Aorta (tissue), 5 donors: Measurements from ENCODE around the gene MBNL1. TPM values are rescaled to one million over a fixed set of nuclear protein-coding genes. Genes with fewer than 3 reads are reported as not detected.
A peak's percentile ranks its signal among the peaks of the same experiment; 100 is the strongest.
"Not testable (repeated sequence)": the region's sequence is repeated elsewhere in the genome, so short reads cannot be mapped to it uniquely, and the experiment has no call there.

Experiments
- ATAC-seq: fragments of 200-7000 bp; cut with Tn5 transposase; one replicate; pipeline ENCODE4 v1.9.1; 2022; ENCODE audit warnings: moderate library complexity; ENCODE audit not compliant: low FRiP score
- DNase-seq, 2 donors: peaks; one replicate each; pipeline ENCODE4 v3.0.0-alpha.2; 2020
- H3K27ac ChIP-seq, 2 donors: one replicate each; pipeline ENCODE4 v1.5.1; 2013; ENCODE audit warnings: low read length in 2 of 2, mild to moderate bottlenecking in 2 of 2, moderate library complexity in 2 of 2, control low read depth in 1 of 2, inconsistent platforms in 1 of 2, low read depth in 1 of 2
- H3K27me3 ChIP-seq, 2 donors: one replicate each; pipeline ENCODE4 v1.6.1; 2013; ENCODE audit warnings: control low read depth in 1 of 2, low read length in 1 of 2, mild to moderate bottlenecking in 1 of 2, moderate library complexity in 1 of 2; ENCODE audit not compliant: insufficient read depth in 2 of 2, control insufficient read depth in 1 of 2
- H3K36me3 ChIP-seq, 2 donors: one replicate each; pipeline ENCODE4 v1.6.1; 2013; ENCODE audit warnings: control low read depth in 1 of 2, low read length in 1 of 2, mild to moderate bottlenecking in 1 of 2; ENCODE audit not compliant: insufficient read depth in 2 of 2, control insufficient read depth in 1 of 2
- H3K4me1 ChIP-seq, 2 donors: one replicate each; pipeline ENCODE4 v1.6.1; 2013; ENCODE audit warnings: low read length in 2 of 2, control low read depth in 1 of 2, mild to moderate bottlenecking in 1 of 2, moderate library complexity in 1 of 2; ENCODE audit not compliant: insufficient read depth in 2 of 2, control insufficient read depth in 1 of 2
- H3K4me3 ChIP-seq, 2 donors: one replicate each; pipeline ENCODE4 v1.5.1; 2013; ENCODE audit warnings: low read length in 2 of 2, control low read depth in 1 of 2, mild to moderate bottlenecking in 1 of 2
- H3K9me3 ChIP-seq: one replicate; pipeline ENCODE4 v1.6.1; 2013; ENCODE audit warnings: mild to moderate bottlenecking, low read length; ENCODE audit not compliant: control insufficient read depth
- WGBS, 2 donors: extraction: QIAGEN DNeasy Blood & Tissue Kit; methylation state at CpG; one replicate each; pipeline ENCODE4 v1.1.7; 2013; 5-methylcytosine and 5-hydroxymethylcytosine counted together
- intact Hi-C, 2 donors: fragments of 100-400 bp; cut with DNase I; formaldehyde crosslinking; loops; one replicate each; pipeline versions ENCODE4 v1.14.2 to v1.15.0; 2022
- polyA plus RNA-seq, 2 donors: library from polyadenylated mRNA; stranded (reverse); fragments of 200-250 nt; gene quantifications; one replicate each; pipeline ENCODE4 v1.2.3, GENCODE V29; 2013
- total RNA-seq, 2 donors: library from RNA; stranded (reverse); fragmentation: NEBNext Ultra II Directional; extraction: Animal tissue kit (Norgen Biotek cat#: 25700); gene quantifications; one replicate each; pipeline ENCODE4 v1.2.1, GENCODE V29; 2021
- donor health status: healthy with polysubstance abuse.
- donor health status: Bipolar disorder and iron deficiency.
- donor health status: DM: no; HTN: no; CAD: no.
- donor health status: DM: no; HTN: no; CAD: no.
- donor health status: DM: yes; HTN: yes; CAD: no.

MBNL1 gene
- total and polyA plus RNA-seq, 4 donors: 141 to 689 (median 334) TPM

DNA sequence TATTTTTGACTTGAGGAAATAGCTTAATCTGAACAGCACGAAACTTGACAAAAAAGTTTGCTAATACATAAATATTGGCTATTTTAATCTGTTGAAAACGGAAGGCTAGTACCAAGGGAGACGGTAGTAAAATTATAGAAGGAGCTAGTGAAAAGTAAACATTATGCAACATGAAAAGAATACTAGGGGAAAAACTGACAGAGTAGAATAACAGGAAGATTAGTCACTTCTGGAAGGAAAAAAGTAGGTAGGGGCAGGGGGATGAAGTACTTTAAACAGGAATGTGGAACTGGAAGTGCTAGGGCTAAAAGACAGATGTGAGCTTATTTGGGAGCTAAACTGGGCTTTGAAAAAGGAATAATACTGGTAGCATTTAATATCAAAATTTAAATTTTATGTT, 60.1 kb downstream of the MBNL1 start:
- H3K4me3 ChIP-seq: no peak overlapping the region
- H3K27ac ChIP-seq: no peak overlapping the region

DNA sequence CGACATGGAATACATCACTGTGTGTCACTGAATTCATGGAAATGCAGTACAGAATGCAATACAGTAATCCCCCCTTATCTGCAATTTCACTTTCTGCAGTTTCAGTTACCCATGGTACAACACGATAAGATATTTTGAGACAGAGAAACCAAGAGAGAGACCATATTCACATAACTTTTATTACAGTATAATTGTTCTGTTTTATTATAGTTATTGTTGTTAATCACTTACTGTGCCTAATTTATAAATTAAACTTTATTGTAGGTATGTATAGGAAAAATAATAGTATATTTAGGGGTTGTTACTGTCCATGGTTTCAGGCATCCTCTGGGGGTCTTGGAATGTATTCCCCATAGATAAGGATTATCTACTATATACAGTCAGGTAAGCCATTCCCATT, 61.8 kb downstream of the MBNL1 start:
- WGBS, 2 donors: 32 to 34% methylated on average over 2 of the region's 2 CpGs
- no peaks in the 10 kb centered on the region for H3K27me3 ChIP-seq
- intact Hi-C loops: loop anchor here (5.0 to 10.0 kb wide), 3 partner anchors 54 to 133 kb away; no protein-coding TSS in a partner anchor
- H3K36me3 ChIP-seq: peaks cover 0 to 3% of the 10 kb centered on the region in 2 donors
- H3K9me3 ChIP-seq: no peaks in the 10 kb centered on the region
- H3K4me3 ChIP-seq: no peak overlapping the region
- peak overlapping the region in 1 of 2 donors; percentile 95 for H3K27ac ChIP-seq
- no peak for ATAC-seq
- H3K4me1 ChIP-seq: peaks cover 0 to 2% of the 10 kb centered on the region in 2 donors
- DNase-seq: no peak

More for the DNA sequence above, 60.1 kb downstream of the MBNL1 start:
- peaks cover 0 to 4% of the 10 kb centered on the region in 2 donors for H3K4me1 ChIP-seq
- no peak for DNase-seq
- H3K27me3 ChIP-seq: no peaks in the 10 kb centered on the region
- WGBS, 2 donors: 2 to 3% methylated on average over 3 of the region's 3 CpGs
- intact Hi-C loops: loop anchor here in 1 of 2 donors (10.0 kb wide), 1 partner anchor 54 kb away; no protein-coding TSS in a partner anchor
- no peaks in the 10 kb centered on the region for H3K36me3 ChIP-seq
- ATAC-seq: peak; percentile 39
- H3K9me3 ChIP-seq: no peaks in the 10 kb centered on the region

DNA sequence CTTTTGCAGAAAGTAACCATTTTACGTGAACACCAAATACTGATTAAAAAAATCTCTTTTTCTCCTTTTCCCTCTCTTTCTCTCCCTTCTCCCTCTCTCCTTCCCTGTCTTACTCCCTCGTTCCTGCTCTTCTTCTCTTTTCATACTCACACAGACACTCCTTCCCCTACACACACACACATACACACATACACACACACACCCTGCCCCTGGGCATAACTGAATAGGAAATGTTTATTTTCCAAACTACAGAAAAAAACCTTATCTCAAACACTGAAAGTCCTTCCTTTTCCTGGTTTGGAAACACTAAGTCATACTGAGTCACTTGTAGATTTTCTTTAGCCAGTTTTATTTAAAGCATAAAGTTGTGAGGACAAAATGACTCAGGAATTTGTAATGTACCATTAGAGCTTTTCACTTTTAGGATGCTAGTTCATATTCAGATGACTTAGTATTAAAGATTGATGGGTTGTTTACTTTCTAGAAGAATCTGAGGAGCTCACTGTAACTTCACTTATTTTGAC, 62.4 kb downstream of the MBNL1 start:
- Histone ChIP-seq H3K36me3 (peaks cover 0 to 3% of the 10 kb centered on the region in 2 donors), H3K27me3 (no peaks in the 10 kb centered on the region), H3K27ac (peak overlapping the region; percentile 54 to 95), H3K4me3 (no peak overlapping the region), H3K9me3 (no peaks in the 10 kb centered on the region), H3K4me1 (peaks cover 2% of the 10 kb centered on the region in 2 donors)
- ATAC-seq: peak; percentile 80
- 1 to 5% methylated on average over 2 of the region's 2 CpGs for WGBS, 2 donors
- intact Hi-C loops: loop anchor here (5.0 to 10.0 kb wide), 3 partner anchors 54 to 134 kb away; no protein-coding TSS in a partner anchor
- peak in 1 of 2 donors; percentile 43 for DNase-seq

DNA sequence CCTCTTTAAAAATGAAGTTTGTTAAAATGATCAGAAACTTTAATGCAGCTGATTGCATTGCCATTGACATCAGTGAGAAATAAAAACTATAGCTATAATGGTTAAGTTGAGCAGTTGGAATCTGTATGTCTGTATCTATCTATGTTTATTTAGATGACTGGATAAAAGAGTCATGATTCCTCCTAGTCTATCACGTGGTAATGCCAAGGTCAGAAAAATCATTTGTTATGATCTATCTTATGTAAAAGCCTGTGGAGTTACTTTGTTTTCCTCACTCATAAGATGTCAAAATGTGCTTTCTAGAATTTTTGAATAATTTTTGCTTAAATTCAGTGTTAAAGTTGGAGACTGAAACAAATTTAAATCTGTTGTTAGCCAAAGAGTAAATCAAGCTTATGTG, 63.3 kb downstream of the MBNL1 start:
- no peak overlapping the region for H3K4me3 ChIP-seq
- H3K27ac ChIP-seq: peak overlapping the region; percentile 39 to 94
- H3K4me1 ChIP-seq: peaks cover 2% of the 10 kb centered on the region in 2 donors
- ATAC-seq: no peak
- WGBS, 2 donors: 8 to 19% methylated on average over 1 of the region's 1 CpG
- DNase-seq: no peak
- intact Hi-C loops: loop anchor here (5.0 to 10.0 kb wide), 3 partner anchors 53 to 135 kb away; no protein-coding TSS in a partner anchor
- no peaks in the 10 kb centered on the region for H3K9me3 ChIP-seq
- H3K36me3 ChIP-seq: peaks cover 0 to 3% of the 10 kb centered on the region in 2 donors
- H3K27me3 ChIP-seq: no peaks in the 10 kb centered on the region

DNA sequence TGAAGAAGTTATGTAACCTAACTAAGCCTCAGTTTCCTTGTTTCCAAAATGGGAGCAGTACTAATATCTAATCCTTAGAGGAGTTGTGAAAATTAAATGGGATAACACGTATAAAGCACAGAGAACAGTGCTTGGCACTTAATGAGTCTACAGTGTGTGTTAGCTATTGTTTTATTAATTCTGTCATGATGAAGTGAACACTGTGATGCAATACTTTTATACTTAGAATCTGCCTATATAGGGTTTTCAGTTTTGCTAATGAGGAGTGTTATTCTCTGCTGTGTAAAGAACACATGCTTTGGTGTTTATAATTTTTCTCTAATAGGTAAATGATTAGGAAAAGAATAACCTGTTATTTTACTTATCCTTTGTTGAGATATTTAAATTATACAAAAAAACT, 65.2 kb downstream of the MBNL1 start:
- intact Hi-C loops: loop anchor here (5.0 to 10.0 kb wide), 3 partner anchors 51 to 137 kb away; no protein-coding TSS in a partner anchor
- 0 to 26% methylated on average over 1 of the region's 1 CpG for WGBS, 2 donors
- H3K27me3 ChIP-seq: no peaks in the 10 kb centered on the region
- no peak for DNase-seq
- no peaks in the 10 kb centered on the region for H3K9me3 ChIP-seq
- H3K36me3 ChIP-seq: peaks cover 0 to 3% of the 10 kb centered on the region in 2 donors
- no peak for ATAC-seq
- peaks cover 2% of the 10 kb centered on the region in 2 donors for H3K4me1 ChIP-seq
- no peak overlapping the region for H3K4me3 ChIP-seq
- peak overlapping the region in 1 of 2 donors; percentile 57 for H3K27ac ChIP-seq

DNA sequence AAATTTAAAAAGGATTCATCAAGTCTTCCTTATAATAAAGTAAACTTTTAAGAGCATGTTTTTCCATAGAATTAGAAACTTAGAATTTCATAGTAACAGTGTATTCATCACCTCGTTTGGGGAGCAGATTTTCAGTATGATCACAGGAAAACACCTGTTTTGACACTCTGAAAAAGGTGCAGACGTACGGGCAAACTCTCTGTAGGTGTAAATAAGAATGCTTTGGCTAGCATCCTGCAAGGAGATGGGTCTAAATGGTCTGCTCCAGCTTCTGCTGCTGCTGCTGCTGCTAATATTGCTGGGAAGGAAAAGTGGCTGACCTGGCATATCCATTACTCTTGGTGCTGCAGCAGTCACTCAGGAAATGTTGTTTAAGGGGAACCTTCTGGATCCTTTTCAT, 66.0 kb downstream of the MBNL1 start:
- Histone ChIP-seq H3K9me3 (no peaks in the 10 kb centered on the region), H3K4me3 (peak overlapping the region in 1 of 2 donors; percentile 34), H3K36me3 (peaks cover 0 to 3% of the 10 kb centered on the region in 2 donors), H3K27me3 (no peaks in the 10 kb centered on the region), H3K4me1 (peaks cover 2% of the 10 kb centered on the region in 2 donors), H3K27ac (peak overlapping the region in 1 of 2 donors; percentile 84)
- intact Hi-C loops: loop anchor here (5.0 to 10.0 kb wide), 3 partner anchors 50 to 137 kb away; no protein-coding TSS in a partner anchor
- no peak for DNase-seq
- ATAC-seq: no peak
- WGBS, 2 donors: 59 to 68% methylated on average over 3 of the region's 3 CpGs

DNA sequence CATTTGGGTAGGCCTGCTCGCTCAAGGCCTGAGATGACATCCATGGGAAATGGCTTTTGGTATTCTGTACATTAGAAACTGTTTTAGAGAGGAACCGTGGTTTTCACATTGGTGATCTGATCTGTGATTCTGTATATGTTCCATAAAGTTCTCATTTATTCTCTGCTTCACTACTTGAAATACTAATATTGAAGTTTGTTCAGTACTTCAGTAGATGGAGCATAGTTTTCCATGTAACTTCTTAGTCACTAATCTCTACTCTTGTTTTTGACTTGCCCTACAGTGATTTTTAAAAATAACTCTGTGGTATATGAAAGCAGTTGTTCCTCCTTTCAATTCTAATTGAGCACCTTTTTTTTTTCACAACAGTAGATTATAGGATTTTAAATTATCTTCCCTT, 66.5 kb downstream of the MBNL1 start:
- Histone ChIP-seq H3K9me3 (no peaks in the 10 kb centered on the region), H3K4me1 (peaks cover 0 to 2% of the 10 kb centered on the region in 2 donors), H3K27me3 (no peaks in the 10 kb centered on the region), H3K27ac (peak overlapping the region in 1 of 2 donors; percentile 84), H3K4me3 (no peak overlapping the region), H3K36me3 (peaks cover 0 to 3% of the 10 kb centered on the region in 2 donors)
- DNase-seq (no peak), ATAC-seq (no peak)
- 89 to 94% methylated on average over 2 of the region's 2 CpGs for WGBS, 2 donors
- intact Hi-C loops: loop anchor here (10.0 kb wide), 2 partner anchors 50 to 110 kb away; no protein-coding TSS in a partner anchor

DNA sequence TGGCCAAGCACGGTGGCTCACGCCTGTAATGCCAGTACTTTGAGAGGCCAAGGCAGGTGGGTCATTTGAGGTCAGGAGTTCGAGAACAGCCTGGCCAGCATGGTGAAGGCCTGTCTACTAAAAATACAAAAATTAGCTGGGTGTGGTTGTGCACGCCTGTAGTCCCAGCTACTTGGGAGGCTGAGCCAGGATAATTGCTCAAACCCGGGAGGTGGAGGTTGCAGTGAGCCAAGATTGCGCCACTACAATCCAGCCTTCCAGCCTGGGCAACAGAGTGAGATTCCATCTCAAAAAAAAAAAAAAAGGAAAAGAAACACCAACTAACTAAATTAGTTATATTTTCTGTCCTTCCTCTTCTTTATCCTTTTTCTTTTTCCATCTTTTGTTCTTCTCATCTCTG, 68.6 kb downstream of the MBNL1 start:
- not testable (repeated sequence) for H3K27ac ChIP-seq

More for the DNA sequence above, 68.6 kb downstream of the MBNL1 start:
- not testable (repeated sequence) for H3K4me1 ChIP-seq, H3K4me3 ChIP-seq, H3K27me3 ChIP-seq, H3K36me3 ChIP-seq, H3K9me3 ChIP-seq, ATAC-seq
- intact Hi-C loops: loop anchor here (10.0 kb wide), 2 partner anchors 47 to 107 kb away; no protein-coding TSS in a partner anchor
- peak in 1 of 2 donors; percentile 64 for DNase-seq
- WGBS, 2 donors: 41 to 47% methylated on average over 6 of the region's 6 CpGs
